Measurements from ENCODE around the gene S100B. TPM values are rescaled to one million over a fixed set of nuclear protein-coding genes. Genes with fewer than 3 reads are reported as not detected.

The S100B gene
- 0.29 and 1.4 TPM in 2 replicates for total RNA-seq

DNA sequence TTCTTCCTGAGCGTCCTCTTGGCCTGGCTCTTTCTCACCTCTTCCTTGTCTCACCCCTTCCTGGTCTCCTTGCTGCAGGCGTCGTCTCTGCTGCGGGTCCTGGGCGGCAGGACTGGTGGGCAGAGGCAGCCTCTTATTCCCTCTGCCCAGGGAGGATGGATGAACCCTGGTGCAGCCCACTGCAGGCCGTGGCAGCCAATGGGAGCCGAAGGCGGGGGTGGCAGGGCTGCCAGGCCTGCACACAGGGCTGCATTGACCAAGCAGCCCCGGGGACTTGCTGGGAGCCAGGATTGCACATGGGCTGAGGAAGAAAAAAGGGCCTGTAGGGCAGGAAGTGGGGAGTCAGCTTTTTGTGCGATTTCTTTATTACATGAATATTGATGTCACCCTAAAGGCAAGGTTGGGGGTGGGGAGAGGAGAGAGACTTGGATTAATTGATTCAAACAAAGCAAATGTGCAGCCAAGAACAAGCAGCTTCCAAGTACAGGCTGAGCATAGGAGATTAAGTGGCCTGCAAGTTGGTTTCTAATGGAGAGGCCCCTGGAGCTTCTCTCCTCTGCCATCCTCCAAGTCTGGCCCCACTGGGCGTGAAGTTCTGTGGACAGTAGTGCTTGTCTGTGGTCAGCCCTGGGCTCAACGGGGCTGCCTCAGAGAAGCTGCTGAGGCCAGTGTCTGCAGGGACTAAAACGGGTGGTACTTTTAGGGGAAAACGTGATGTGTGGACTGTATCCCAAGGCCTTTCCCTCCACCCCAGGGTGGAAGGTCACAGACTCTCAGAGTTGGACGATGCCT is at the start of gene S100B:
Gene S100B, minus strand, starts transcription at position 108 of the 792 bp plus-strand sequence. CDS start 2,667 bp downstream, outside the sequence.
- Histone ChIP-seq H3K79me2 (ENCODE audit: insufficient read depth, low read length) (no peaks in the 10 kb centered on the region), H2AFZ (ENCODE audit: low read length) (peak within 1 kb of the TSS; percentile 79), H3K4me2 (ENCODE audit: insufficient read depth, low read length) (peak within 1 kb of the TSS; percentile 23), H4K20me1 (ENCODE audit: insufficient read depth, low read length) (no peaks in the 10 kb centered on the region), H3K36me3 (ENCODE audit: insufficient read depth, low read length) (no peaks in the 10 kb centered on the region), H3K4me1 (ENCODE audit: insufficient read depth, low read length) (peaks cover under 1% of the 10 kb centered on the region), H3K4me3 (ENCODE audit: insufficient read depth, low read length) (peak within 1 kb of the TSS; percentile 6), H3K9me3 (ENCODE audit: low read depth, low read length) (no peaks in the 10 kb centered on the region), H3K27ac (ENCODE audit: low read depth, low read length) (no peak within 1 kb of the TSS), H3K27me3 (ENCODE audit: insufficient read depth, low read length) (peaks cover 9% of the 10 kb centered on the region)
- TF ChIP-seq, protein P1, sequence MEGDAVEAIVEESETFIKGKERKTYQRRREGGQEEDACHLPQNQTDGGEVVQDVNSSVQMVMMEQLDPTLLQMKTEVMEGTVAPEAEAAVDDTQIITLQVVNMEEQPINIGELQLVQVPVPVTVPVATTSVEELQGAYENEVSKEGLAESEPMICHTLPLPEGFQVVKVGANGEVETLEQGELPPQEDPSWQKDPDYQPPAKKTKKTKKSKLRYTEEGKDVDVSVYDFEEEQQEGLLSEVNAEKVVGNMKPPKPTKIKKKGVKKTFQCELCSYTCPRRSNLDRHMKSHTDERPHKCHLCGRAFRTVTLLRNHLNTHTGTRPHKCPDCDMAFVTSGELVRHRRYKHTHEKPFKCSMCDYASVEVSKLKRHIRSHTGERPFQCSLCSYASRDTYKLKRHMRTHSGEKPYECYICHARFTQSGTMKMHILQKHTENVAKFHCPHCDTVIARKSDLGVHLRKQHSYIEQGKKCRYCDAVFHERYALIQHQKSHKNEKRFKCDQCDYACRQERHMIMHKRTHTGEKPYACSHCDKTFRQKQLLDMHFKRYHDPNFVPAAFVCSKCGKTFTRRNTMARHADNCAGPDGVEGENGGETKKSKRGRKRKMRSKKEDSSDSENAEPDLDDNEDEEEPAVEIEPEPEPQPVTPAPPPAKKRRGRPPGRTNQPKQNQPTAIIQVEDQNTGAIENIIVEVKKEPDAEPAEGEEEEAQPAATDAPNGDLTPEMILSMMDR (IDR thresholded peaks at IDR 0.05; ENCODE audit: extremely low read depth, low read depth, low read length) = no peak
- peak; percentile 71 for DNase-seq (ENCODE audit: insufficient read length, low spot score, missing footprints)

GRCh38 chr21:46651121-46651520 is 46.2 kb upstream of the S100B start:
- Histone ChIP-seq H3K4me2 (ENCODE audit: insufficient read depth, low read length) (no peak overlapping the region), H3K4me3 (ENCODE audit: insufficient read depth, low read length) (no peak overlapping the region), H3K36me3 (ENCODE audit: insufficient read depth, low read length) (peaks cover 85% of the 10 kb centered on the region), H3K27ac (ENCODE audit: low read depth, low read length) (no peak overlapping the region), H3K9me3 (ENCODE audit: low read depth, low read length) (no peaks in the 10 kb centered on the region), H2AFZ (ENCODE audit: low read length) (no peak overlapping the region), H4K20me1 (ENCODE audit: insufficient read depth, low read length) (peaks cover 36% of the 10 kb centered on the region), H3K79me2 (ENCODE audit: insufficient read depth, low read length) (peaks cover 57% of the 10 kb centered on the region), H3K4me1 (ENCODE audit: insufficient read depth, low read length) (no peaks in the 10 kb centered on the region), H3K27me3 (ENCODE audit: insufficient read depth, low read length) (no peaks in the 10 kb centered on the region)
- DNase-seq (ENCODE audit: insufficient read length, low spot score, missing footprints) = no peak
- TF ChIP-seq, protein P1 (IDR thresholded peaks at IDR 0.05; ENCODE audit: extremely low read depth, low read depth, low read length) = no peak

DNA sequence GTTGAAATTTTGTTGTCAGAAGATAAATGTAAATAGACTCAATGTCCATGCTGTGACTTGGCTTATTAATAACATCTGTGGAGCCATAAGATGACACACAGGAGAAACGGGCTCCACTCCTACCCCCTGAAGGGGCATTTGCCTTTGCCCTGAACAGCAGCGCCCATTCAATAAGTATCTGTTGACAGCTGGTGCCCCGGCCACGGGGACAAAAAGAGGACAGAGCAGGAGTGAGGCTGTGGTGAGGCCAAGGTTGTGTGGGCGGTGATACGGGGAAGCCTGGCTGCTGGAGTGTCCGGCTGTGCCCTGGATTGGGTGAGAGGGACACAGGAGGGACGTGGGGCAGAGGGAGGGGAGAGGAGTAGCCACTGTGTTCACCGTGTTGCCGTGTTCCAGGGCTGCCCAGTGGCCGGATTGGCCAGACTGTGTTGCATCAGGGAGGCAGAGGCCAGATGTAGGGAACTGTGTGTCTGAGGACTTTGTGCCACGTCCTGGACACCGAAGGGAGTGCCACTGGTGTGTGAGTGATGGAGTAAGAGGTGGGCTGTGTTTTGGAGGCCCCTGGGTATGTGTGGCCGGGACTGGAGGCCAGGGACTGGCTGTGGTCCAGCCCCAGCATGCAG is 45.7 kb upstream of the S100B start:
- H3K4me3 ChIP-seq (ENCODE audit: insufficient read depth, low read length) = no peak overlapping the region
- H3K4me2 ChIP-seq (ENCODE audit: insufficient read depth, low read length) = no peak overlapping the region
- H2AFZ ChIP-seq (ENCODE audit: low read length) = no peak overlapping the region
- no peaks in the 10 kb centered on the region for H3K27me3 ChIP-seq (ENCODE audit: insufficient read depth, low read length)
- H3K36me3 ChIP-seq (ENCODE audit: insufficient read depth, low read length) = peaks cover 90% of the 10 kb centered on the region
- TF ChIP-seq, protein P1 (IDR thresholded peaks at IDR 0.05; ENCODE audit: extremely low read depth, low read depth, low read length) = no peak
- H3K27ac ChIP-seq (ENCODE audit: low read depth, low read length) = no peak overlapping the region
- peaks cover 40% of the 10 kb centered on the region for H4K20me1 ChIP-seq (ENCODE audit: insufficient read depth, low read length)
- no peaks in the 10 kb centered on the region for H3K4me1 ChIP-seq (ENCODE audit: insufficient read depth, low read length)
- no peak for DNase-seq (ENCODE audit: insufficient read length, low spot score, missing footprints)
- H3K79me2 ChIP-seq (ENCODE audit: insufficient read depth, low read length) = peaks cover 61% of the 10 kb centered on the region
- H3K9me3 ChIP-seq (ENCODE audit: low read depth, low read length) = no peaks in the 10 kb centered on the region

- no peak overlapping the region for H3K4me3 ChIP-seq (ENCODE audit: insufficient read depth, low read length)
- peaks cover 40% of the 10 kb centered on the region for H4K20me1 ChIP-seq (ENCODE audit: insufficient read depth, low read length)
- no peak overlapping the region for H3K27ac ChIP-seq (ENCODE audit: low read depth, low read length)
- no peak overlapping the region for H3K4me2 ChIP-seq (ENCODE audit: insufficient read depth, low read length)
- no peak overlapping the region for H2AFZ ChIP-seq (ENCODE audit: low read length)
- TF ChIP-seq, protein P1 (IDR thresholded peaks at IDR 0.05; ENCODE audit: extremely low read depth, low read depth, low read length) = no peak
- DNase-seq (ENCODE audit: insufficient read length, low spot score, missing footprints) = no peak
- peaks cover 62% of the 10 kb centered on the region for H3K79me2 ChIP-seq (ENCODE audit: insufficient read depth, low read length)
- H3K4me1 ChIP-seq (ENCODE audit: insufficient read depth, low read length) = no peaks in the 10 kb centered on the region
- H3K36me3 ChIP-seq (ENCODE audit: insufficient read depth, low read length) = peaks cover 94% of the 10 kb centered on the region
- H3K9me3 ChIP-seq (ENCODE audit: low read depth, low read length) = no peaks in the 10 kb centered on the region
- H3K27me3 ChIP-seq (ENCODE audit: insufficient read depth, low read length) = no peaks in the 10 kb centered on the region
Observed at GRCh38 chr21:46649356-46649755, 44.5 kb upstream of the S100B start.

Measured in osteoblast (primary cell).